ENCODE results near the gene RERE.

The RERE gene

DNA sequence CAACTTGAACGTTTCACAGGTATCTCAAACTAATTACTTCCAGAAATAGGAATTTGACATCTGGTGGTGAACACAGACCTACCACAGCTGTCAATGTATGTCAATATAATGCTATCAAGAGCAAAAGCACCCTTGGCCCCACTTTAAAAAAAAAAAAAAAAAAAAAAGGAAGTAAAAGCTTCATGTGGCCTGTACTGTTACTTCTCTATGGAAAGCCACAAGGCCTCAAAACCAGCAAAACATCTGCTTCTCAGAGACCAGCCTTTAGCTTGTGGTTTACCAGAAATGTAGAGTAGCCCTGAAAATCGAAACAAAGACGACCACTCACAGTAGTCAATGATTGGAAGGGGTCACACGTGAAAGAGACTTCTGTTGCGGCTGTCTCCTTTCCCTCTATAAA lies 389.9 kb downstream of the RERE start (continued):
- TF ChIP-seq, protein P1, sequence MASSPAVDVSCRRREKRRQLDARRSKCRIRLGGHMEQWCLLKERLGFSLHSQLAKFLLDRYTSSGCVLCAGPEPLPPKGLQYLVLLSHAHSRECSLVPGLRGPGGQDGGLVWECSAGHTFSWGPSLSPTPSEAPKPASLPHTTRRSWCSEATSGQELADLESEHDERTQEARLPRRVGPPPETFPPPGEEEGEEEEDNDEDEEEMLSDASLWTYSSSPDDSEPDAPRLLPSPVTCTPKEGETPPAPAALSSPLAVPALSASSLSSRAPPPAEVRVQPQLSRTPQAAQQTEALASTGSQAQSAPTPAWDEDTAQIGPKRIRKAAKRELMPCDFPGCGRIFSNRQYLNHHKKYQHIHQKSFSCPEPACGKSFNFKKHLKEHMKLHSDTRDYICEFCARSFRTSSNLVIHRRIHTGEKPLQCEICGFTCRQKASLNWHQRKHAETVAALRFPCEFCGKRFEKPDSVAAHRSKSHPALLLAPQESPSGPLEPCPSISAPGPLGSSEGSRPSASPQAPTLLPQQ (tag by site-specific recombination; IDR thresholded peaks at IDR 0.05) = no peak

DNA sequence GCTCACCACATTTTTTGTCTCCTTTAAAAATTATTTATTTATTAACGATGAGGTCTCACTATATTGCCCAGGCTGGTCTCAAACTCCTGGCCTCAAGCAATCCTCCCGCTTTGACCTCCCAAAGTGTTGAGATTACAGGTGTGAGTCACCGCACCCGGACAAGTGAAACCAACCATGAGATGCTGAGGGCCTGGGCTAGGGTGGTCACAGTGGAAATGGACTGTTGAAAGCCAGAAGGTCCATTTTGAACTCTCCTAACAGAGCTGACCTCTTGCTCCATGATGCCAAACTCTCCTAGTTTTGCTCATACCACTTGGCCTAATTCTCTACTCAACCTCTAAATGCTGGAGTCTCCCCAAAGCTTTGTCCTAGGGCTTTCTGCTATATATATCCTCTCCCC lies 390.4 kb downstream of the RERE start:
- POLR2A ChIA-PET = no interaction called here

DNA sequence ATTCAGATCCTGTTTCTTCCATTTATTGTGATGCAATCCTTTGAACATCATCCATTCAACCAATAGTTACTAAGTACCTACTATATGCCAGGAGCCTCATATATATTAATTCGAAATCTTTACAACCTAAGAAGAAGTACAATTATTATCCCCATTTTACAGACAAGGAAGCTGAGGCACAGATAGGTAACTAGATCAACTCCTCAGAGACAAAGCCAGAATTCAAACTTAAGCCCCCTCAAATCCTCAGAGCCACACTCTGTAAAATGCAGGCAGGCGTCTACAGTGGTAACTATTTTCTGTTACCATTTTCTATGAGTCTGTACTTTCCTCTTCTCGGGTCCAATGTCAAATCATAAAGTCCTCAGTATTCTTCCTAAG lies 391.7 kb downstream of the RERE start:
- no peak overlapping the region for H3K27ac ChIP-seq (ENCODE audit: extremely low read depth, low read depth, low read length)
- POLR2A ChIA-PET = no interaction called here
- no peak for TF ChIP-seq OVOL3 (tag by site-specific recombination; IDR thresholded peaks at IDR 0.05)
- TF ChIP-seq, protein P2, sequence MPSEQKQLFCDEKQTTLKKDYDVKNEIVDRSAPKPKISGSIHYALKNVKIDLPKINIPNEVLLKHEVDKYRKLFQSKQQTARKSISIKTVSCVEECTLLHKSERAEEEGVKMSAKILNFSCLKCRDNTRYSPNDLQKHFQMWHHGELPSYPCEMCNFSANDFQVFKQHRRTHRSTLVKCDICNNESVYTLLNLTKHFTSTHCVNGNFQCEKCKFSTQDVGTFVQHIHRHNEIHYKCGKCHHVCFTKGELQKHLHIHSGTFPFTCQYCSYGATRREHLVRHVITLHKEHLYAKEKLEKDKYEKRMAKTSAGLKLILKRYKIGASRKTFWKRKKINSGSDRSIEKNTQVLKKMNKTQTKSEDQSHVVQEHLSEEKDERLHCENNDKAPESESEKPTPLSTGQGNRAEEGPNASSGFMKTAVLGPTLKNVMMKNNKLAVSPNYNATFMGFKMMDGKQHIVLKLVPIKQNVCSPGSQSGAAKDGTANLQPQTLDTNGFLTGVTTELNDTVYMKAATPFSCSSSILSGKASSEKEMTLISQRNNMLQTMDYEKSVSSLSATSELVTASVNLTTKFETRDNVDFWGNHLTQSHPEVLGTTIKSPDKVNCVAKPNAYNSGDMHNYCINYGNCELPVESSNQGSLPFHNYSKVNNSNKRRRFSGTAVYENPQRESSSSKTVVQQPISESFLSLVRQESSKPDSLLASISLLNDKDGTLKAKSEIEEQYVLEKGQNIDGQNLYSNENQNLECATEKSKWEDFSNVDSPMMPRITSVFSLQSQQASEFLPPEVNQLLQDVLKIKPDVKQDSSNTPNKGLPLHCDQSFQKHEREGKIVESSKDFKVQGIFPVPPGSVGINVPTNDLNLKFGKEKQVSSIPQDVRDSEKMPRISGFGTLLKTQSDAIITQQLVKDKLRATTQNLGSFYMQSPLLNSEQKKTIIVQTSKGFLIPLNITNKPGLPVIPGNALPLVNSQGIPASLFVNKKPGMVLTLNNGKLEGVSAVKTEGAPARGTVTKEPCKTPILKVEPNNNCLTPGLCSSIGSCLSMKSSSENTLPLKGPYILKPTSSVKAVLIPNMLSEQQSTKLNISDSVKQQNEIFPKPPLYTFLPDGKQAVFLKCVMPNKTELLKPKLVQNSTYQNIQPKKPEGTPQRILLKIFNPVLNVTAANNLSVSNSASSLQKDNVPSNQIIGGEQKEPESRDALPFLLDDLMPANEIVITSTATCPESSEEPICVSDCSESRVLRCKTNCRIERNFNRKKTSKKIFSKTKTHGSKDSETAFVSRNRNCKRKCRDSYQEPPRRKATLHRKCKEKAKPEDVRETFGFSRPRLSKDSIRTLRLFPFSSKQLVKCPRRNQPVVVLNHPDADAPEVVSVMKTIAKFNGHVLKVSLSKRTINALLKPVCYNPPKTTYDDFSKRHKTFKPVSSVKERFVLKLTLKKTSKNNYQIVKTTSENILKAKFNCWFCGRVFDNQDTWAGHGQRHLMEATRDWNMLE (tag by site-specific recombination; conservative IDR thresholded peaks at IDR 0.05; ENCODE audit: low read depth) = no peak
- TF ChIP-seq ZBTB48 (tag by site-specific recombination; IDR thresholded peaks at IDR 0.05) = no peak
- TF ChIP-seq, protein P3, sequence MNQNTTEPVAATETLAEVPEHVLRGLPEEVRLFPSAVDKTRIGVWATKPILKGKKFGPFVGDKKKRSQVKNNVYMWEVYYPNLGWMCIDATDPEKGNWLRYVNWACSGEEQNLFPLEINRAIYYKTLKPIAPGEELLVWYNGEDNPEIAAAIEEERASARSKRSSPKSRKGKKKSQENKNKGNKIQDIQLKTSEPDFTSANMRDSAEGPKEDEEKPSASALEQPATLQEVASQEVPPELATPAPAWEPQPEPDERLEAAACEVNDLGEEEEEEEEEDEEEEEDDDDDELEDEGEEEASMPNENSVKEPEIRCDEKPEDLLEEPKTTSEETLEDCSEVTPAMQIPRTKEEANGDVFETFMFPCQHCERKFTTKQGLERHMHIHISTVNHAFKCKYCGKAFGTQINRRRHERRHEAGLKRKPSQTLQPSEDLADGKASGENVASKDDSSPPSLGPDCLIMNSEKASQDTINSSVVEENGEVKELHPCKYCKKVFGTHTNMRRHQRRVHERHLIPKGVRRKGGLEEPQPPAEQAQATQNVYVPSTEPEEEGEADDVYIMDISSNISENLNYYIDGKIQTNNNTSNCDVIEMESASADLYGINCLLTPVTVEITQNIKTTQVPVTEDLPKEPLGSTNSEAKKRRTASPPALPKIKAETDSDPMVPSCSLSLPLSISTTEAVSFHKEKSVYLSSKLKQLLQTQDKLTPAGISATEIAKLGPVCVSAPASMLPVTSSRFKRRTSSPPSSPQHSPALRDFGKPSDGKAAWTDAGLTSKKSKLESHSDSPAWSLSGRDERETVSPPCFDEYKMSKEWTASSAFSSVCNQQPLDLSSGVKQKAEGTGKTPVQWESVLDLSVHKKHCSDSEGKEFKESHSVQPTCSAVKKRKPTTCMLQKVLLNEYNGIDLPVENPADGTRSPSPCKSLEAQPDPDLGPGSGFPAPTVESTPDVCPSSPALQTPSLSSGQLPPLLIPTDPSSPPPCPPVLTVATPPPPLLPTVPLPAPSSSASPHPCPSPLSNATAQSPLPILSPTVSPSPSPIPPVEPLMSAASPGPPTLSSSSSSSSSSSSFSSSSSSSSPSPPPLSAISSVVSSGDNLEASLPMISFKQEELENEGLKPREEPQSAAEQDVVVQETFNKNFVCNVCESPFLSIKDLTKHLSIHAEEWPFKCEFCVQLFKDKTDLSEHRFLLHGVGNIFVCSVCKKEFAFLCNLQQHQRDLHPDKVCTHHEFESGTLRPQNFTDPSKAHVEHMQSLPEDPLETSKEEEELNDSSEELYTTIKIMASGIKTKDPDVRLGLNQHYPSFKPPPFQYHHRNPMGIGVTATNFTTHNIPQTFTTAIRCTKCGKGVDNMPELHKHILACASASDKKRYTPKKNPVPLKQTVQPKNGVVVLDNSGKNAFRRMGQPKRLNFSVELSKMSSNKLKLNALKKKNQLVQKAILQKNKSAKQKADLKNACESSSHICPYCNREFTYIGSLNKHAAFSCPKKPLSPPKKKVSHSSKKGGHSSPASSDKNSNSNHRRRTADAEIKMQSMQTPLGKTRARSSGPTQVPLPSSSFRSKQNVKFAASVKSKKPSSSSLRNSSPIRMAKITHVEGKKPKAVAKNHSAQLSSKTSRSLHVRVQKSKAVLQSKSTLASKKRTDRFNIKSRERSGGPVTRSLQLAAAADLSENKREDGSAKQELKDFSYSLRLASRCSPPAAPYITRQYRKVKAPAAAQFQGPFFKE (tag by site-specific recombination; IDR thresholded peaks at IDR 0.05; ENCODE audit: borderline replicate concordance) = no peak
- no peak for TF ChIP-seq ZNF366 (tag by site-specific recombination; conservative IDR thresholded peaks at IDR 0.05)
- TF ChIP-seq, protein P4, sequence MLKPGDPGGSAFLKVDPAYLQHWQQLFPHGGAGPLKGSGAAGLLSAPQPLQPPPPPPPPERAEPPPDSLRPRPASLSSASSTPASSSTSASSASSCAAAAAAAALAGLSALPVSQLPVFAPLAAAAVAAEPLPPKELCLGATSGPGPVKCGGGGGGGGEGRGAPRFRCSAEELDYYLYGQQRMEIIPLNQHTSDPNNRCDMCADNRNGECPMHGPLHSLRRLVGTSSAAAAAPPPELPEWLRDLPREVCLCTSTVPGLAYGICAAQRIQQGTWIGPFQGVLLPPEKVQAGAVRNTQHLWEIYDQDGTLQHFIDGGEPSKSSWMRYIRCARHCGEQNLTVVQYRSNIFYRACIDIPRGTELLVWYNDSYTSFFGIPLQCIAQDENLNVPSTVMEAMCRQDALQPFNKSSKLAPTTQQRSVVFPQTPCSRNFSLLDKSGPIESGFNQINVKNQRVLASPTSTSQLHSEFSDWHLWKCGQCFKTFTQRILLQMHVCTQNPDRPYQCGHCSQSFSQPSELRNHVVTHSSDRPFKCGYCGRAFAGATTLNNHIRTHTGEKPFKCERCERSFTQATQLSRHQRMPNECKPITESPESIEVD (tag by site-specific recombination; IDR thresholded peaks at IDR 0.05) = no peak
- TF ChIP-seq, protein P5, sequence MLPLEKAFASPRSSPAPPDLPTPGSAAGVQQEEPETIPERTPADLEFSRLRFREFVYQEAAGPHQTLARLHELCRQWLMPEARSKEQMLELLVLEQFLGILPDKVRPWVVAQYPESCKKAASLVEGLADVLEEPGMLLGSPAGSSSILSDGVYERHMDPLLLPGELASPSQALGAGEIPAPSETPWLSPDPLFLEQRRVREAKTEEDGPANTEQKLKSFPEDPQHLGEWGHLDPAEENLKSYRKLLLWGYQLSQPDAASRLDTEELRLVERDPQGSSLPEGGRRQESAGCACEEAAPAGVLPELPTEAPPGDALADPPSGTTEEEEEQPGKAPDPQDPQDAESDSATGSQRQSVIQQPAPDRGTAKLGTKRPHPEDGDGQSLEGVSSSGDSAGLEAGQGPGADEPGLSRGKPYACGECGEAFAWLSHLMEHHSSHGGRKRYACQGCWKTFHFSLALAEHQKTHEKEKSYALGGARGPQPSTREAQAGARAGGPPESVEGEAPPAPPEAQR (tag by site-specific recombination; IDR thresholded peaks at IDR 0.05) = no peak
- no peak for TF ChIP-seq ZNF175 (tag by site-specific recombination; IDR thresholded peaks at IDR 0.05)
- TF ChIP-seq, protein P6, sequence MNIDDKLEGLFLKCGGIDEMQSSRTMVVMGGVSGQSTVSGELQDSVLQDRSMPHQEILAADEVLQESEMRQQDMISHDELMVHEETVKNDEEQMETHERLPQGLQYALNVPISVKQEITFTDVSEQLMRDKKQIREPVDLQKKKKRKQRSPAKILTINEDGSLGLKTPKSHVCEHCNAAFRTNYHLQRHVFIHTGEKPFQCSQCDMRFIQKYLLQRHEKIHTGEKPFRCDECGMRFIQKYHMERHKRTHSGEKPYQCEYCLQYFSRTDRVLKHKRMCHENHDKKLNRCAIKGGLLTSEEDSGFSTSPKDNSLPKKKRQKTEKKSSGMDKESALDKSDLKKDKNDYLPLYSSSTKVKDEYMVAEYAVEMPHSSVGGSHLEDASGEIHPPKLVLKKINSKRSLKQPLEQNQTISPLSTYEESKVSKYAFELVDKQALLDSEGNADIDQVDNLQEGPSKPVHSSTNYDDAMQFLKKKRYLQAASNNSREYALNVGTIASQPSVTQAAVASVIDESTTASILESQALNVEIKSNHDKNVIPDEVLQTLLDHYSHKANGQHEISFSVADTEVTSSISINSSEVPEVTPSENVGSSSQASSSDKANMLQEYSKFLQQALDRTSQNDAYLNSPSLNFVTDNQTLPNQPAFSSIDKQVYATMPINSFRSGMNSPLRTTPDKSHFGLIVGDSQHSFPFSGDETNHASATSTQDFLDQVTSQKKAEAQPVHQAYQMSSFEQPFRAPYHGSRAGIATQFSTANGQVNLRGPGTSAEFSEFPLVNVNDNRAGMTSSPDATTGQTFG (tag by site-specific recombination; IDR thresholded peaks at IDR 0.05; ENCODE audit: borderline replicate concordance) = no peak
- no peak for TF ChIP-seq ZNF677 (tag by site-specific recombination; IDR thresholded peaks at IDR 0.05)

More for the DNA sequence above, 390.4 kb downstream of the RERE start:
- CTCF ChIA-PET = interaction anchor here (0.6 to 2.3 kb wide), 3 partner anchors 12 to 297 kb away, joined by 3 to 10 read pairs (median 6); no protein-coding TSS in a partner anchor
- Histone ChIP-seq H3K4me3 (ENCODE audit: low read depth, low read length) (no peak overlapping the region), H3K4me1 (ENCODE audit: control insufficient read depth, insufficient read depth, low read length) (no peaks in the 10 kb centered on the region), H3K36me3 (ENCODE audit: control insufficient read depth in 2 of 2, insufficient read depth in 1 of 2, low read length in 2 of 2) (no peaks in the 10 kb centered on the region), H3K9me3 (ENCODE audit: control insufficient read depth, insufficient read depth, low read depth, low read length) (no peaks in the 10 kb centered on the region), H3K27ac (ENCODE audit: extremely low read depth, low read depth, low read length) (no peak overlapping the region)
- no peak for TF ChIP-seq ZNF155 (tag by site-specific recombination; IDR thresholded peaks at IDR 0.05)

More for the DNA sequence above, 391.7 kb downstream of the RERE start:
- CTCF ChIA-PET = no interaction called here
- Histone ChIP-seq H3K36me3 (ENCODE audit: control insufficient read depth in 2 of 2, insufficient read depth in 1 of 2, low read length in 2 of 2) (peaks cover 0 to 3% of the 10 kb centered on the region in 2 experiments; a peak in 1 of 3 replicates), H3K4me1 (ENCODE audit: control insufficient read depth, insufficient read depth, low read length) (peaks cover 5% of the 10 kb centered on the region; the same call in 1 of the 2 replicates), H3K4me3 (ENCODE audit: low read depth, low read length) (no peak overlapping the region), H3K9me3 (ENCODE audit: control insufficient read depth, insufficient read depth, low read depth, low read length) (no peaks in the 10 kb centered on the region)

Data from HEK293 (cell line).